HG02852 (cell line): ENCODE results near the gene PDCD1.
A peak's percentile ranks its signal among the peaks of the same experiment; 100 is the strongest.

Source experiments
- ATAC-seq: cut with Tn5 transposase; IDR thresholded peaks from one replicate; pipeline ENCODE4 v1.9.1; 2021; ENCODE audit warnings: mild to moderate bottlenecking, moderate library complexity; ENCODE audit not compliant: unreplicated experiment

Gene PDCD1

DNA sequence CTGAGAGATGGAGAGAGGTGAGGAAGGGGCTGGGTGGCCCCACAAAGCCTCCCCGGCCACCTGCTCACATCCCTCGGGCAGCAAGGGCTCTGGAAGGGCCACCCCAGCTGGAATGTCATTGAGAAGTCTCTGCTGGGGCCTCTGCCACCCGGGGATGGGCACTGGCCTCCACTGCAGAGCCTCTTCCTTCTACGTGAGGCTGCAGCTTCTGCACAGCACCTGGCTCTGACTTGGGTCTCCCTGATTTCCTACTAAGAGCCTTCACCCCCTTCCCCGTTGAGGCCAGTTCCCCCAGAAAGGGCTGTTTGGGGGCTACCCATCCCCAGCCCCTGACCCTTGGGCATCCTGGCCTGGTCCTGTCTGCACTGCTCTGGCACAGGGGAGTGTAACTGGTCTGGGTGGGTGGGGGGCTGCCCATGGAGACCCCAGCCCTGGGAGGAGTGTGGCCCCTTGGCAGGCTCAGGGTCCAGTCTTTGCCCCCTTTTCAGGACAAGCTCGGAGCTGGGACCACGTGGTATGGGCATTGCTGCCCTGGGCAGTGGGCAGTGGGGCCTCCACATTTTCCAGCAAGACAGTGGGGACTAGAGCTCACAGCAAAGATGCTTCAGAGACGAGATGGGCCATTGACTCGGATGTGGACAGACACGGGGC is 5.6 kb downstream of the PDCD1 start:
- ATAC-seq: no peak

DNA sequence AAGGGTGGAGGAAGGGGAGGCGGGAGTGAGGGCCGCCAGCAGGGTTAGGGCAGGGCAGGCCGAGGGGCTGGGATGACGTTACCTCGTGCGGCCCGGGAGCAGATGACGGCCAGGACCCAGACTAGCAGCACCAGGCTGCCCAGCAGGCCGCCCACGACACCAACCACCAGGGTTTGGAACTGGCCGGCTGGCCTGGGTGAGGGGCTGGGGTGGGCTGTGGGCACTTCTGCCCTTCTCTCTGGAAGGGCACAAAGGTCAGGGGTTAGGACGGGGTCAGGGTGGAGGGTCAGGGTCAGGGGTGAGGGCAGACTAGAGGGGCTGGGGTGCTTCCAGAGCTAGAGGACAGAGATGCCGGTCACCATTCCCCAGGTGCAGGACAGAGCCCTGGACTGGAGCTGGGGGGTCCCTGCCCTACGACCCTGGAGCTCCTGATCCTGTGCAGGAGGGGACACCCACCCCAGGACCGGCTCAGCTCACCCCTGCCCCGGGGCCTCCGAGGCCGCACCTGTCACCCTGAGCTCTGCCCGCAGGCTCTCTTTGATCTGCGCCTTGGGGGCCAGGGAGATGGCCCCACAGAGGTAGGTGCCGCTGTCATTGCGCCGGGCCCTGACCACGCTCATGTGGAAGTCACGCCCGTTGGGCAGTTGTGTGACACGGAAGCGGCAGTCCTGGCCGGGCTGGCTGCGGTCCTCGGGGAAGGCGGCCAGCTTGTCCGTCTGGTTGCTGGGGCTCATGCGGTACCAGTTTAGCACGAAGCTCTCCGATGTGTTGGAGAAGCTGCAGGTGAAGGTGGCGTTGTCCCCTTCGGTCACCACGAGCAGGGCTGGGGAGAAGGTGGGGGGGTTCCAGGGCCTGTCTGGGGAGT is 6.3 kb downstream of the PDCD1 start:
- ATAC-seq: no peak

DNA sequence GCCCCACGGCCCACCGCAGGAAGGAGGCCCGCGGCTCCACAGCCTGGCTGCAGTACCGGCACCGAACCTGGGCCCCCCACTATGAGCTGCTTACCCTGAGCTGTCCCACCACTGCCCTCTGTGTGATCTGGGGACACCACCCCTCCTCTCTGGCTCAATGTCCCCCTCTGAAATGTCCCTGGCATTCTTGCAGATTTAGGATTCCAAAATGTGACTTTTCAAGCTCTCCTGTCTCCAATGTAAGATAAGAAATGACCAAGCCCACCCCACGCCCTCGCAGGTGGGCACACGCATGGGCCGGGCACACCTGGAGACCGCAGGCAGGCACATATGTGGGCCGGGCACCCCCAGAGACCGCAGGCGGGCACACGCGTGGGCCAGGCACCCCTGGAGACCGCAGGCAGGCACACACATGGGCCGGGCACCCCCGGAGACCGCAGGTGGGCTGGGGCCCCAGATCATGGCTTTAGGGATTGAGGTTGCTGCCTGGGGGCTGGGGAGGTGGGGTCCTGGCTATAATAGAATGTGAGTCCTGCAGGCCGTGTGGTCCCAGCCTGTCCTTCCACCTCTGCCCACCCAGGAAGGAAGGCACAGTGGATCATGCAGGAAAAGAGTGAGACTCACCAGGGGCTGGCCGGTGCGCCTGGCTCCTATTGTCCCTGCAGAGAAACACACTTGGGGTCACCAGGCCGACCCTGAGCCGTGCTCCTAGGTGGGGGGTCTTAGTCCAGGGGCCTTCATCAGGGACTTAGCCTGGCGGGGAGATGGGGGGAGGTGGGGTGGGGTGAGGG is 7.2 kb downstream of the PDCD1 start:
- no peak for ATAC-seq

DNA sequence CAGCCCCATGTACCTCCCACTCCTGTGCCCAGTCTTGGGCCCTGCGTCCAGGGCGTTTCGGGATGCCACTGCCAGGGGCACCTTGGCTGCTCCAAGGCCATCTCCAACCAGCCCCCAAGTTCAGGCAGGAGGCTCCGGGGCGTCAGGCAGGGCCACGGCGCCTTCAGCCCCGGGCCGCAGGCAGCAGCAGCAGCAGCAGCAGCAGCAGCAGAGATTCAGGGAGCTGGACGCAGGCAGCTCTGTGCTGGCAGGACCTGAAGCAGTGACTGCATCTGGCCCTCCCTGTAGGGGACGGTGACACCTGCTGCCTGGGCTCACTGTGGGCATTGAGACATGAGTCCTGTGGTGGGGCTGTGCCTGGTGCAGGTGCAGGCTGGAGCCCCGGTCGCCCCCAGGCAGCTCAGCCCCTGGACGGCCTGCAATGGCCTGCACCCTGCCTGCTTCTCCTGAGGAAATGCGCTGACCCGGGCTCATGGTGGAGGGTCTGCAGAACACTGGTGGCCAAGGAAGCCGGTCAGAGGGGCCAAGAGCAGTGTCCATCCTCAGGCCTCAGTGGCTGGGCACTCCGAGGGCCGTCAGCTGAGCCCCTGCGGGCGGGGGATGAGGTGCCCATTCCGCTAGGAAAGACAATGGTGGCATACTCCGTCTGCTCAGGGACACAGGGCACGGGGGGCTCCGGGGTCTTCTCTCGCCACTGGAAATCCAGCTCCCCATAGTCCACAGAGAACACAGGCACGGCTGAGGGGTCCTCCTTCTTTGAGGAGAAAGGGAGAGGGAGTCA is 8.0 kb downstream of the PDCD1 start:
- ATAC-seq: no peak

DNA sequence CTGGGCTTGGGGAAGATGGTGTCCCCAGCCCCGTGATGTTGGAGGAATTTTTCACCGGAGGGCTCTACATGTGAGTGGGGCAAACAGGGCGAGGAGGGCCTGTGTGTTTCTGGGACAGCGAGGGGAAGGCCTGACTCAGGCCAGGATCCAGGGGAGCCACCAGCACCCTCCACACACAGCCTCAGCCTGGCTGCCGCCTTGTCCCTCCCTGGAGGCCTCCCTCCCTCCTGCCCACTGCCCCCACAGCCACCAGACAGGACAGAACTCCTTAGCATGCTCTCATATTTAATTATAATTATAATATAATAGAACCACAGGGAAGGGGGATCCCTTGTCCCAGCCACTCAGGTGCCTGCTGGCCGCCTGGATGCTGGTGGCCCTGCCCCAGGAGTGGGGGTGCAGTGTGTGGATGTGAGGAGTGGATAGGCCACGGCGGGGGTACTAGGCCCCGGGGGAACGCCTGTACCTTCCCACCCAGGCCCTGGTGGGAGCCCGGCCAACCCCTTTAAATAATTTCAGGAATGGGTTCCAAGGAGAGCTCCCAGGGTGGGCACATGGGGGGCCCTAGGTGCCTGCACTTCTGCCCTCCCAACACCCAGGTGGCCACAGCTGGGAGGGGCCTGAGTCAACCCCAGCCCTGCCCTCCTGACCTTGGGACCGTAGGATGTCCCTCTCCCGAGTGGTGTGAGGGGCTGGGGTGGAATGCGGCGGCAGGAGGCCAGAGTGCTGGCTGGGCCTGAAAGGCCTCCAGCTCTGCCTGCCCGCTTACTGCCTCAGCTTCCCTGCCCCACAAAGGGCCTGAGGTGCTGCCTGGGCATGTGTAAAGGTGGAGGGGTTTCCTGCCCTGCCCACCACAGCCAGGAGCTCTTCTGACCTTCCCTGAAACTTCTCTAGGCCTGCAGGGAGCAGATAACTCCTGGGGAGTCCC is 8.8 kb downstream of the PDCD1 start:
- ATAC-seq: no peak

DNA sequence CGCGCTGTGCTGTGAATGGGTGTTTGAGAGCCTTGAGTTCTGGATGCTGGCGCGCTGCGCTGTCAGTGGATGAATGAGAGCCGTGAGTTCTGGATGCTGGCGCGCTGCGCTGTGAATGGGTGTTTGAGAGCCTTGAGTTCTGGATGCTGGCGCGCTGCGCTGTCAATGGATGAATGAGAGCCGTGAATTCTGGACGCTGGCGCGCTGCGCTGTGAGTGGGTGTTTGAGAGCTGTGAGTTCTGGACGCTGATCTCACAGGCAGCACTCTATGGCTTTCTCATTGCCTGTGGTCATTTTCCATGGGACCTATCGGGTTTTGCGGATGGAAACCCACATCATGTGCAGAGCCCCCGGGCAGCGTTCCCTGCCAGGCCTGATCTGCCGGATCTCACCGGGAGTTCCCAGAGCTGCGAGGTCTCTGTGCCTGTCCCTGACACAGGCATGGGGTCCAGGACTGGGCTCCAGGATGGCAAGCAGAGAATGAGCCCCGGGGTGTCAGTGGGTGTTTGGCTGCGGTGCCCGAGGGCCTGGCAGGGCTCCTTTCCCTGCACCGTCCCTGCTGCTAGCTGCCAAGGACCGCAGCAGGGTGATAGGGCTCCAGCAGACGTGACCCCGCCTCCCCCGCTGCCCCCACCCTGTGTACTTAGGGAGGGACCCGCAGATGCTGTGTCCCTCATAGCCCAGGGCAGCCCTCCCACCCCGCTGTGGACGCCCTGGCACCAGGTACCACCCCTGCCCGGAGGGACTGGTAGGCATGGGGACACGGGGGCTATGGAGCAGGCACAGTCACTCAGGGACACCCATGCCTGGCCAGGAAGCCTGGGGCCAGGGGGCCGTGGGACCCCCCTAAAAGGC is 9.7 kb downstream of the PDCD1 start:
- no peak for ATAC-seq

DNA sequence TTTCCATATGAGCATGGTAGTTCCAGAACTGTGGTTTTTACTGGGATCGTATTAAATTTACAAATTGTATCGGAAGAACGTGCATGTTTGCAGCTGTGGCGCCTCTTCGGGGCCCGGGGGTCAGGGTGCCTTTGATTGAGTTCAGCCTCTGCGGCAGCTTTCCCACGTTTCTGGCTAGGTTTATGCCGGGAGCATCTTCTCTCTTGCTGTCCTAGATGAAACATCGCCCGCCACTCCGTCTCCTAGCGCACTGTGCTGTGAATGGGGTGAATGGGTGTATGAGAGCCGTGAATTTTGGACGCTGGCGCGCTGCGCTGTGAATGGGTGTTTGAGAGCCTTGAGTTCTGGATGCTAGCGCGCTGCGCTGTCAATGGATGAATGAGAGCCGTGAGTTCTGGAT is 12.3 kb downstream of the PDCD1 start:
- ATAC-seq: no peak

DNA sequence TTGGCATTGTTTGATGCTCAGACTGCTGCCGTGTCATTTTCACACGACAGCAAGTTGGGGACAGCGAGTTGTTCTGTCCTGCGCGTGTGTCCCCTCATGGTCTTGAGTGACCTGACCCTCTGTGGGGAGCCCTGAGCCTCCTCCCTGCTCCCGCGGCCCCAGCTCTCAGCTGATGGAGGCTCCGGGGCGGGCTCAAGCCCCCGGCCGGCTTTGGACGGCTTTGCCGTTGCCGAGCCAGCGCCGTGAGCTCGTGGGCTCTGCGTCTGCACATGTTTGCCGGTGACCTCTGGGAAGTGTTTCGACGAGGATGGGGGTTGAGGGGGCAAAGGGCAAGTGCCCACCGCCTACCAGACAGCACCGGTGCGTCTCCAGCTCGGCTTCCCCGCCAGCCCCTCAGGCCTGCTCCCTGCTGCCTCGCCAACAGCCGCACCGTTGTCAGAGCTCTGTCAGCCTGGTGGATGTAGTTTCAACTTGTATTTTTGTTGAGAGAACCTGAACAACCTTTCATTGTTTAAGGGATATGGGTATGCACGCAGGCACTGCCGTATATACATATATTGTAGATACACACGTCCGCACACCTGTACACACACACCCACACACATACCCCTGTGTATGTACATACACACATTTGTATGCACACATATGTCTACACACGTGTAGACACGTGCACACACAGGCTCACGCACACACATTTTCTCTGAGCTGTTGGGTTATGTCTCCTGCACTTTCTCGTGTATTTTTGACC is 13.7 kb downstream of the PDCD1 start:
- ATAC-seq: no peak

DNA sequence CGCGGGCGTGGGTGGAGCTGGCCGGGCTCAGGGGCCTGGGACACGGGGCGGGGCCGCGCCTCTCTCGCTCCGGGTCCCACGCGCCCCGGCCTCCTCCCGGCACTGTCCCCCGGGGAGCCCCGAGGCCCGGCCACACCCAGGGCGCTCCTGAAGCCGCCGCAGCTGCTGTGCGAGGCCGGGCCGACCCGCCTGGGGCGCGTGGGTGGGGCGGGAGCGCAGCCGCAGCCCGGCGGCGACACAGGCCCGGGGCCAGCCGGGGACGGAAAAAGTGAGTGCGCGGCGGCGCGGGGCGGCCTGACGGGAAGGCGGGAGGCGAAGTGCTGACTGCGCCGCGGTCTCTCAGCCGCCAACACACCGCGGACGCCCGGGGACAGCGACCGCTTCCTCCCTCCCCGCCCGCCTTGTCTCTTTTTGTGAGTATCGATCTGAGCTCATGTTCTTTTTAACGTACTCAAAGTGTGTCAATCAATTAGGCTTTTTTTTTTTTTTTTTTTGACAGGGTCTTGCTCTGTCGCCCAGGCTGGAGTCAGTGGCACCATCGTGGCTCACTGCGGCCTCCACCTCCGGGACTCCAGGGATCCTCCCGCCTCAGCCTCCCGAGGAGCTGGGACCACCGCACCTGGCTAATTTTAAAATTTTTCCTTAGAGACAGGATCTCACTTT is 14.5 kb downstream of the PDCD1 start:
- peak; percentile 50 for ATAC-seq

DNA sequence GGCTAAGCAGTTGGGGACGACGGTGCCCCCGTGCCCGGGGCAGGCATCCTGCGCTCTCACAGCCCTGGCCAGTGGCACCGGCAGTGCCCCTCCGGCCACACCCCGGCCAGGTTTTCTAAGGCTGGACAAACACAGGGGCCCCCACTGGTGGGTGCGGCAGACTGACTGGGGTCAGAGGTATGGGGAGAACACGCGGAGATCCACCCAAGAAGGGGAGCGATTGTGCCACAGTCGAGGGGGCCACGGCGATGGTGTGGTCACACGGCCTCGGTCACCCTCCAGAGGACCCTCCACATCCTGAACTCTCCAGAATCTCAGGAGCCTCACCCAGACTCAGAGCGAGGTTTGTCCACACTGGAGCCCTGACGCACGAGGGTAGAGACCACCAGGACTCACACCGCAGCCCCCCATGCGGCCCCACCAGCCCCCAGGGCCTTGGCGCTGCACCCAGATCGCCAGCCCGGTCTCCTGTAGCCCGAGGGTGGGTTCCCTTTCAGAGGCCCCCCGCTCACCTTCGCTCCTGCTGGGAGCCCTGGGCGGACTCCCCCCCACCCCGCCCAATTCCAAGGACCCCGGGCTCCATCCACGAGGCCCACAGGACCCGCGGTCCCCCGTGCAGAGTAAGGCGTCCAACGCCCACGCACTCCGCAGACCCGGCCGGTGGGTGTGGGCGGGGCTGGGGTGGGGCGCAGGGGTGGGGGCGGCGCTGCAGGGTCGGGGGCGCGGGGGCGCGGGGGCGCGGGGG is 15.2 kb downstream of the PDCD1 start:
- ATAC-seq: peak; percentile 18

DNA sequence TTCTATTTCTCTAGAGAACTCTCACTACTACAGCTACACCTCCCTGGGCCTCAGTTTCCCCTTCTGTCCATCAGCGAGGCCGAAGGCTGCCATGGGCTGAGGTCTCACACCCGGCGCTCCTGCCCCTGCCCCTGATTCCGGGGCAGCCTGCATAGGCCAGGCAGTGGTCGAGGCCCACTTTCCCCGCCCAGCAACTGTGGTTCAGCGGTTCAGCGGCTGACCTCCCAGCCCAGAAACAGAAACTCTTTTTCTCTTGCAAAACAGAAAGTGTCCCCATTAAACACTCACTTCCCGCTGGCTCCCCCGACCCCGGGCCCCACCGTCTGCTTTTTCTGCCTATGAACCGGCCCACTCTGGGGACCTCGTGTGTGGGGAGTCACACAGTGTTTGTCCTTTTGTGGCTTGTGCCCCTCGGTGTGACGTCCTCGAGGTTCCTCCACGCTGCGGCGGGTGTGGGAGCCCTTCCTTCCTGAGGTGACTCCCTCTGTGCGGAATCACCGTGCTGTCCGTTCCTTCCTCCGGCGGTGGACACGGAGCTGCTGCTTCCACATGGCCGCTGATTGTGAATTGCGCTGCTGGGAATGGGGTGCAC is 16.0 kb downstream of the PDCD1 start:
- no peak for ATAC-seq

DNA sequence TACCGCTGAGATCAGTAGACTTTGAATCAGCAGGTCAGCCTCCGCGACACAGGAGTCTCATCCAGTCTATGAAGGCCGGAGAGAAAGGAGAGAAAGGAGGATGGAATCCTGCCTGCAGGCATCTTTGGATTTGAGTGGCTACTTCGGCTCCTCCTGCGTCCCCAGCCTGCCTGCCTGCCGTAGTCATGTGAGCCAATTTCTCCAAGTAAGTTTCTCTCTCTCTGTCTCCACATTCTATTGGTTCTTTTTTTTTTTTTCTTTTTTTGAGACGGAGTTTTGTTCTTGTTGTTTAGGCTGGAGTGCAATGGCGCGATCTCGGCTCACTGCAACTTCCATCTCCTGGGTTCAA is 16.7 kb downstream of the PDCD1 start:
- ATAC-seq: no peak

DNA sequence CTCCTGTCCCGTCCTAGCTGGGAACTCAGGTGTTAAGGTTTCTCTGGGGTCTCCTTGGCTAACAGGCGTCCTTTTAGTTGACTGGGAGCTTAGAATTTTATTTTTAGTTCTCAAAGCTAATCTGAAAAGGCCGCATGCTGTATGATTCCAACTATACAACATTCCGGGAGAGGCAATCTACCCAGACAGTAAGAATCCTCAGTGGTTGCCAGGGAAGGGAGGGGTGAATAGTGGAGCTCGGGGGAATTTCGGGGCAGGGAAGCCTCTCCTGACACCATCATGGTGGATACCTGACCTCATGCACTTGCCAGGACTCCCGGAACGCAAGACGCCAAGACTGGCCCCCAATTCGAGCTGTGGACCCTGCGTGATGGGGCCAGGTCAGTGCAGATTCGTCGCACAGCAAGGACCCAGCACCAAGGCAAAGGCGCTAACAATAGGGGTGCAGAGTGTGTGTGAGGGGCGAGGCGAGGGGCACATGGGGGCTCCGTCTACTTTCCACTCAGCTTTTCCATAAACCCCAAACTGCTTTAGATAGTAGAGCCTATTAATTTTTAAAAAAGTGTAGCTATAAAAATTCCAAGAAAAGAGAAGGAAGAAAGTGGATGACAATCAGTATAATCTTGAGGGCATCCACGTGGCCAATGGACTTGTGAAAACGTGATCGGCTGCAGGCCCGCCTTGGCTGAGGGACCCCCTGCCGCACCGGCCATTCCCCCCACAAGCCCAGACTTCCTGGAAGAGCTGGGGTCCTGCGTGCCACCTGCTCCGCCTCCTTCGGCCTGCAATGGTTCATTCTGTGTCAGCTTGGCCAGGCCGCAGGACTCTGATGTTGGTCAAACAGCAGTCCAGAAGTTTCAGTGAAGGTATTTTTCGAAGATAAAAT is 17.3 kb downstream of the PDCD1 start:
- no peak for ATAC-seq

DNA sequence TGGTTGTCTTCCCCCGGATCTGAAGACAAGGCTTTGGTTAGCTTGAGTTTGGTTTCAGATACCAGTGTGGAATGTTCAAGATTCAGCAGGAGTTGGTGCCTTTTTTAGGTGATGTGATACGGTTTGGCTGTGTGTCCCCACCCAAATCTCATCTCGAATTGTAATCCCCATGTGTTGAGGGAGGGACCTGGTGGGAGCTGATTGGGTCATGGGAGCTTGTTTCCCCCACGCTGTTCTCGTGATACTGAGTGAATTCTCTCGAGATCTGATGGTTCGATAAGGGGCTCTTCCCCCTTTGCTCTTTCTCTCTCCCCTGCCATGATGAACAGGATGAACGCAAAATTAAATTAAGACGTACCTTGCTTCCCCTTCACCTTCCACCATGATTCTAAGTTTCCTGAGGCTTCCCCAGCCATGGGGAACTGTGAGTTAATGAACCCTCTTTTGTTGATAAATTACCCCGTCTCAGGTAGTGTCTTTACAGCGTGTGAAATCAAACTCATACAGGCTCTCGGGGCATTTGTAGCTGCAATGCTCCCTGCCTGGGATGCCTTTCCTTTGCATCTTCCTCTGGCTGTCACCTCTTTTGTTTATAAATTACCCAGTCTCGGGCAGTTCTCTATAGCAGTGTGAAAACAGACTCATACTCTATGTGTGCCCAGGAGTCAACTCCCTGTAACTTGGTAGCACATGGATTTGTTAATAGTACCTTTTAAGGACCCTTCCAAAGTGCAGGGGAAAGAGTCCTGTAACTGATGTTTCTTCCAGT is 21.3 kb downstream of the PDCD1 start:
- ATAC-seq: no peak

DNA sequence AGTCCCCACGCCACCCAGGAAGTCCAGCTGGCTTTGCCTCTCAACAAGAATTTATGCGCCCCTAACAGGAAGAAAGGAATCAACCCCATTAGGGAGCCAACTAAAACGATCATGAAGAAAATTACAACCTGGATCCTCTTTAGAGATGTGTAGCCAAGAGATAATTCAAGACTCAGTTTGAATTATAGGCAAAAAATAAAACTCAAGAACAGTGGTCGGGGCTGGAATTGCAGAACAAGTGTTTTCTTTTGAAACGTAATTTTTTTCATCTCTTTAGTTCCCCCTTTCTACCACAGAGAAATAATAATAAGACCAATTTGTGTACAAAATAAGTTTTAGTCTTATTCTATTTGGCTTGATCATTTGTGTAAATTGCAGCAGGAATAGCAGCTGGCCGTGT is 22.4 kb downstream of the PDCD1 start:
- no peak for ATAC-seq
